Liver (tissue), 3 donors: ENCODE measurements around the gene RASGRP1.

Experiments used
- EGR1 ChIP-seq, 2 donors: IDR thresholded peaks; 2 replicates each; pipeline ENCODE4 v1.6.1; 2016 to 2018; ENCODE audit warnings: antibody characterized with exemption in 2 of 2, low read depth in 2 of 2
- TF ChIP-seq, protein P1 (sequence below): fragments of 150-350 bp; IDR thresholded peaks from 2 replicates; pipeline ENCODE4 v1.5.1; 2017; ENCODE audit warnings: improper control_type of control experiment, low read depth, low read length; ENCODE audit not compliant: missing input control
- TF ChIP-seq, protein P2 (sequence below): IDR thresholded peaks from 2 replicates; pipeline ENCODE4 v1.6.1; 2016; ENCODE audit warnings: antibody characterized with exemption, mild to moderate bottlenecking
- donor health status: healthy.
- donor health status: healthy.

DNA sequence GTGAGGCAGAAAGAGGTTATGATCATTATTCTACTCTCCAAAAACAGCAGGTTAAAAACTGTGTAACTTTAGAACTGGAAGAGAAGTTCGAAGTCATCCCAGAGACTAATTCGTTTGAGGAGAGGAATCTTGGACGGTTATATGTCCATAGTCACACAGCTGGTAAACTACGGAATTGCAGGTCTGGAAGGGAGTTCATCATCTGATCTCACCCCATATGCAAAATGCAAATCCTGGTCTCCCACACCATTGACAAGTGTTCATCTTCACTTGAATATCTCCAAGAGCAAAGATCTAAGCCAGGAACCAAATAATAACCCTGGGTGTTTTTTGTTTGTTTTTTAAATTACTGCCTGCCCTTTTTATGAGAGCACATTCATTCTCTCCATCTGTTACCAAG, 57.6 kb downstream of the RASGRP1 start:
- TF ChIP-seq, protein P1, sequence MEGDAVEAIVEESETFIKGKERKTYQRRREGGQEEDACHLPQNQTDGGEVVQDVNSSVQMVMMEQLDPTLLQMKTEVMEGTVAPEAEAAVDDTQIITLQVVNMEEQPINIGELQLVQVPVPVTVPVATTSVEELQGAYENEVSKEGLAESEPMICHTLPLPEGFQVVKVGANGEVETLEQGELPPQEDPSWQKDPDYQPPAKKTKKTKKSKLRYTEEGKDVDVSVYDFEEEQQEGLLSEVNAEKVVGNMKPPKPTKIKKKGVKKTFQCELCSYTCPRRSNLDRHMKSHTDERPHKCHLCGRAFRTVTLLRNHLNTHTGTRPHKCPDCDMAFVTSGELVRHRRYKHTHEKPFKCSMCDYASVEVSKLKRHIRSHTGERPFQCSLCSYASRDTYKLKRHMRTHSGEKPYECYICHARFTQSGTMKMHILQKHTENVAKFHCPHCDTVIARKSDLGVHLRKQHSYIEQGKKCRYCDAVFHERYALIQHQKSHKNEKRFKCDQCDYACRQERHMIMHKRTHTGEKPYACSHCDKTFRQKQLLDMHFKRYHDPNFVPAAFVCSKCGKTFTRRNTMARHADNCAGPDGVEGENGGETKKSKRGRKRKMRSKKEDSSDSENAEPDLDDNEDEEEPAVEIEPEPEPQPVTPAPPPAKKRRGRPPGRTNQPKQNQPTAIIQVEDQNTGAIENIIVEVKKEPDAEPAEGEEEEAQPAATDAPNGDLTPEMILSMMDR = no peak
- no peak for TF ChIP-seq EGR1 (IDR thresholded peaks at IDR 0.05; ENCODE audit: low read depth in 2 of 2)
- TF ChIP-seq, protein P2, sequence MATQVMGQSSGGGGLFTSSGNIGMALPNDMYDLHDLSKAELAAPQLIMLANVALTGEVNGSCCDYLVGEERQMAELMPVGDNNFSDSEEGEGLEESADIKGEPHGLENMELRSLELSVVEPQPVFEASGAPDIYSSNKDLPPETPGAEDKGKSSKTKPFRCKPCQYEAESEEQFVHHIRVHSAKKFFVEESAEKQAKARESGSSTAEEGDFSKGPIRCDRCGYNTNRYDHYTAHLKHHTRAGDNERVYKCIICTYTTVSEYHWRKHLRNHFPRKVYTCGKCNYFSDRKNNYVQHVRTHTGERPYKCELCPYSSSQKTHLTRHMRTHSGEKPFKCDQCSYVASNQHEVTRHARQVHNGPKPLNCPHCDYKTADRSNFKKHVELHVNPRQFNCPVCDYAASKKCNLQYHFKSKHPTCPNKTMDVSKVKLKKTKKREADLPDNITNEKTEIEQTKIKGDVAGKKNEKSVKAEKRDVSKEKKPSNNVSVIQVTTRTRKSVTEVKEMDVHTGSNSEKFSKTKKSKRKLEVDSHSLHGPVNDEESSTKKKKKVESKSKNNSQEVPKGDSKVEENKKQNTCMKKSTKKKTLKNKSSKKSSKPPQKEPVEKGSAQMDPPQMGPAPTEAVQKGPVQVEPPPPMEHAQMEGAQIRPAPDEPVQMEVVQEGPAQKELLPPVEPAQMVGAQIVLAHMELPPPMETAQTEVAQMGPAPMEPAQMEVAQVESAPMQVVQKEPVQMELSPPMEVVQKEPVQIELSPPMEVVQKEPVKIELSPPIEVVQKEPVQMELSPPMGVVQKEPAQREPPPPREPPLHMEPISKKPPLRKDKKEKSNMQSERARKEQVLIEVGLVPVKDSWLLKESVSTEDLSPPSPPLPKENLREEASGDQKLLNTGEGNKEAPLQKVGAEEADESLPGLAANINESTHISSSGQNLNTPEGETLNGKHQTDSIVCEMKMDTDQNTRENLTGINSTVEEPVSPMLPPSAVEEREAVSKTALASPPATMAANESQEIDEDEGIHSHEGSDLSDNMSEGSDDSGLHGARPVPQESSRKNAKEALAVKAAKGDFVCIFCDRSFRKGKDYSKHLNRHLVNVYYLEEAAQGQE = no peak
